Hepatocyte (in vitro differentiated cells): ENCODE data around the gene CNEP1R1.

Source experiments
- CTCF ChIP-seq: fragments of 200-600 bp; sonication (generic); IDR thresholded peaks from 2 replicates; pipeline ENCODE4 v1.5.1; 2016; ENCODE audit warnings: antibody characterized with exemption, mild to moderate bottlenecking; ENCODE audit not compliant: poor library complexity
- EZH2 ChIP-seq: fragments of 200-600 bp; sonication (generic); IDR thresholded peaks from 2 replicates; pipeline ENCODE4 v1.6.1; 2016; ENCODE audit warnings: antibody characterized with exemption, mild to moderate bottlenecking, borderline replicate concordance
- EZH2phosphoT487 ChIP-seq: fragments of 200-600 bp; sonication (generic); IDR thresholded peaks from one replicate; pipeline ENCODE4 v1.6.1; 2018; ENCODE audit warnings: antibody characterized with exemption, mild to moderate bottlenecking, low read depth, moderate library complexity; ENCODE audit not compliant: unreplicated experiment, severe bottlenecking

GRCh38 chr16:50006964-50007363, 18.1 kb upstream of the CNEP1R1 start:
- TF ChIP-seq CTCF (no peak), EZH2phosphoT487 (no peak), EZH2 (no peak)
